MG63 (cell line): Measurements from ENCODE around the gene BTBD16. TPM values are rescaled to one million over a fixed set of nuclear protein-coding genes. Genes with fewer than 3 reads are reported as not detected.

ENCODE experiments used
- DNase-seq: peaks from one replicate; pipeline ENCODE4 v3.0.0-alpha.2; 2020
- H3K27me3 ChIP-seq: fragments of 250-450 bp; sonication (Bioruptor Pico); 2 replicates; pipeline ENCODE4 v1.5.1; 2020; ENCODE audit warnings: mild to moderate bottlenecking, moderate library complexity
- H3K36me3 ChIP-seq: fragments of 250-450 bp; sonication (Bioruptor Pico); 2 replicates; pipeline ENCODE4 v1.5.1; 2020; ENCODE audit warnings: mild to moderate bottlenecking, moderate library complexity
- H3K4me3 ChIP-seq: fragments of 250-450 bp; sonication (Bioruptor Pico); 2 replicates; pipeline ENCODE4 v1.5.1; 2020; ENCODE audit warnings: mild to moderate bottlenecking, moderate library complexity
- H3K9me3 ChIP-seq: fragments of 250-450 bp; sonication (Bioruptor Pico); 2 replicates; pipeline ENCODE4 v1.5.1; 2020; ENCODE audit warnings: mild to moderate bottlenecking, moderate library complexity
- total RNA-seq: library from RNA; depleted of rRNA; stranded (reverse); fragments of >200 nt; shearing (Covaris generic); gene quantifications from 2 replicates; pipeline ENCODE4 v1.2.3, GENCODE V29; 2014; ENCODE audit warnings: low replicate concordance; rRNA removed

The BTBD16 gene
- not detected in 2 replicates for total RNA-seq

- Histone ChIP-seq H3K27me3 (no peaks in the 10 kb centered on the region), H3K36me3 (no peaks in the 10 kb centered on the region), H3K9me3 (no peaks in the 10 kb centered on the region), H3K4me3 (no peak within 1 kb of the TSS)
- no peak for DNase-seq
These were observed at the start of gene BTBD16 for GRCh38 chr10:122271076-122271475. Gene BTBD16 (plus strand): TSS chr10:122271296. CDS start chr10:122275082, 3,786 bp downstream.

DNA sequence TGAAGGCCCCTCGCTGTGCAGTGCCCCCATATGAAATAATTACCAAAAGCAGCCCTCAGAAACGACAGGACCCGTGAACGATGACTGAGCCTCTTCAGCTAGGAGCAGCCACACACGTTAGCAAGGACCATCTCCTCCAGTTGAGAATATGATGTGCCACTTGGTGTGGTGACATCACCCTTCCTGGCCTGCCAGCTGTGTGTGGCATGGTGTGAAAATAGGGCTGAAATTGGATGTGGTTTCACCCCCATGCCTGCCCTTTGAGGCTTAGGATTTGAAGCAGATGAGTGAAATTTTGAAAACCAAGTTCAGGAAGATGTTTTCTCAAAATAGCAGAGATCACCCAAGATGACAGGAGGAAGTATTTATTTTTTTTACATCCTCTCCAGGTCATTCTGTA lies 49.1 kb upstream of the BTBD16 start:
- Histone ChIP-seq H3K4me3 (no peak overlapping the region), H3K9me3 (no peaks in the 10 kb centered on the region), H3K36me3 (no peaks in the 10 kb centered on the region; the same call in none of the 2 replicates), H3K27me3 (no peaks in the 10 kb centered on the region)
- DNase-seq: no peak

DNA sequence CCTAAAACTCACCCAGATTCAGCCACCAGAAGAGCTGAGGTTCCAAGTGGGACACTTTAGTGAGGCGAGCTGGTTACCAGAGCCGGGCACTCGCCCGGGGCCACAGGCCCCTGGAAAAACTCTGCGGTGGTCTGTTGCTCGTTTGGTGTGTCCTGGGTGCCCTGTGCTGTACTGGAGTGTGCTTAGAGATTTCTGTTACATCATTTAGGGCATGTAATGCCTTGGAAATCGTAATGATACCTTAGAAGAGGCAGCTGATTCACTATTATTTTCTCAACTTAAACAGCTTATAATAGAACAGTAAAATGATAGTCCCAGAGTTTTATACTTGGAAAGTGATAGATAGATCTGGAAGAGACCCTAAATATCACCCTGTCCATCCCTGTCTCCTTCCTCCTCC lies 48.5 kb upstream of the BTBD16 start:
- Histone ChIP-seq H3K36me3 (no peaks in the 10 kb centered on the region; the same call in 1 of the 2 replicates), H3K4me3 (no peak overlapping the region), H3K27me3 (no peaks in the 10 kb centered on the region), H3K9me3 (no peaks in the 10 kb centered on the region)
- no peak for DNase-seq

GRCh38 chr10:122224159-122224558 lies 46.9 kb upstream of the BTBD16 start:
- no peaks in the 10 kb centered on the region; the same call in 1 of the 2 replicates for H3K36me3 ChIP-seq
- DNase-seq: no peak

DNA sequence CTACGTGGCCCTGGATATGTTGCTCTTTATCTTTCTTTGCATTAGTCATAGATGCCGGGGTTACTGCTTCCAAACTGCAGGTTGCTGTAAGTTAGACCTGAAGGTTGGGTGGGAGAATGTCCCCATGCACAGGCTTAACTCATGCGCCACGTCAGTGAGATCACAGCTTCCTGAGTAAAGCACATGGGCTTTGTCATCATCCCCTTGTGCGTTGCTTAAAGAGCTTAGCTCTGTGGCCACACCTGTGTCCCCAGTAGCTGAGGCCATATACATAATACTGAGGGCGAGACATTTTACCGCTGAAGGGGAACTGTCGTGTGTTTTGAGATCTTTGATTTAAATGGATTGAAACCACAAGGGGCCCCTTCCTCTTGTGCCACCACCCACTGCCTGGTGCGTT lies 45.8 kb upstream of the BTBD16 start:
- Histone ChIP-seq H3K27me3 (no peaks in the 10 kb centered on the region), H3K9me3 (no peaks in the 10 kb centered on the region), H3K4me3 (no peak overlapping the region), H3K36me3 (no peaks in the 10 kb centered on the region; the same call in 1 of the 2 replicates)
- no peak for DNase-seq

More at GRCh38 chr10:122224159-122224558, 46.9 kb upstream of the BTBD16 start:
- Histone ChIP-seq H3K27me3 (no peaks in the 10 kb centered on the region), H3K4me3 (no peak overlapping the region), H3K9me3 (no peaks in the 10 kb centered on the region)

GRCh38 chr10:122227754-122228153 lies 43.3 kb upstream of the BTBD16 start:
- no peak overlapping the region for H3K4me3 ChIP-seq
- no peak for DNase-seq
- no peaks in the 10 kb centered on the region for H3K36me3 ChIP-seq
- H3K9me3 ChIP-seq: no peaks in the 10 kb centered on the region
- no peaks in the 10 kb centered on the region for H3K27me3 ChIP-seq

GRCh38 chr10:122229666-122230065 lies 41.4 kb upstream of the BTBD16 start:
- DNase-seq: no peak
- Histone ChIP-seq H3K36me3 (no peaks in the 10 kb centered on the region), H3K9me3 (no peaks in the 10 kb centered on the region), H3K4me3 (no peak overlapping the region), H3K27me3 (no peaks in the 10 kb centered on the region)

- H3K4me3 ChIP-seq: no peak overlapping the region
- H3K9me3 ChIP-seq: no peaks in the 10 kb centered on the region
- H3K27me3 ChIP-seq: no peaks in the 10 kb centered on the region
- no peaks in the 10 kb centered on the region for H3K36me3 ChIP-seq
- DNase-seq: no peak
These were observed 40.9 kb upstream of the BTBD16 start for GRCh38 chr10:122230222-122230621.

DNA sequence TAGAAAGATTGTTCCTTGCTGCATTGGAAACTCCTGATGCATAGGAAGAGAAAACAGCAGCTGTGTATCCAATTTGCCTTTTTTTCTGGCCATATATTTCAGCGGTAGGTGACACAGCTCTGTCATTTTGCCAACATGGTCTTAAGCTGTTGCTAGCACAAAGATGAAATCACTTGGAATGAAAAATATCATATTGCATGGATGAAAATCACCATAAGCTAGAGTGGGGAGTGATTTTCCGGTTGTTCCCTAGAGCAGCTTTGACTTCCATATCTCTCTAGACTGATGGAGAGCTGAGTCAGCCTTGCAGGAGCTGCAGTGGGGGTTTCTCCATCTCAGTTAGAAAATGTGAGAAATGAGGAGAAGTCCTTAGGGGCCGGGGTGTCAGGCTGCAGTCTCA lies 38.3 kb upstream of the BTBD16 start:
- Histone ChIP-seq H3K36me3 (no peaks in the 10 kb centered on the region; the same call in 1 of the 2 replicates), H3K9me3 (no peaks in the 10 kb centered on the region), H3K27me3 (no peaks in the 10 kb centered on the region), H3K4me3 (no peak overlapping the region)
- no peak for DNase-seq

DNA sequence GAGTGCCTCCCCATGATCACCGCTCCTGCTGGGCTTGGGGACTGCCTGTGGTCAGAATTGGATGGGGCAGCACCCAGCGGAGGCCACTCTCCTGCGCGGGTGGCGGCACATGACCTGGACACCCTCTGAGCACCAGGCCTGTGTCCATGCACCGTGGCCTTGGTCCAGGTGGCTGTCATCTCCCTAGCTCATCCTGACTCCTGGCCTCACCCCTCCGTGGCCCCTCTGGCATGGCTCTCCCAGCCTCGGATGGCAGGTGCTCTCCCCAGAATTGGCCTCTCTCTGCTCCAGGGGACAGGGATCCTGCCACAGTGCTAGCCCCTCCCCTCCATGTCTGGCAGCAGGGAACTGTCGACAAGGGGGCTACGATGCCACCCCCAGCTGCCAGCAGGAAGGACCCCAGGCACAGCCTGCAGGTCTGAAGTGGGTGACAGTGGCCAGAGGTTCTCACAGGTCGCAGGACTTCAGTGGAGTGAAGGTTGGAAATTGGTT lies 37.2 kb upstream of the BTBD16 start:
- no peak for DNase-seq
- H3K9me3 ChIP-seq: no peaks in the 10 kb centered on the region
- no peaks in the 10 kb centered on the region for H3K27me3 ChIP-seq

DNA sequence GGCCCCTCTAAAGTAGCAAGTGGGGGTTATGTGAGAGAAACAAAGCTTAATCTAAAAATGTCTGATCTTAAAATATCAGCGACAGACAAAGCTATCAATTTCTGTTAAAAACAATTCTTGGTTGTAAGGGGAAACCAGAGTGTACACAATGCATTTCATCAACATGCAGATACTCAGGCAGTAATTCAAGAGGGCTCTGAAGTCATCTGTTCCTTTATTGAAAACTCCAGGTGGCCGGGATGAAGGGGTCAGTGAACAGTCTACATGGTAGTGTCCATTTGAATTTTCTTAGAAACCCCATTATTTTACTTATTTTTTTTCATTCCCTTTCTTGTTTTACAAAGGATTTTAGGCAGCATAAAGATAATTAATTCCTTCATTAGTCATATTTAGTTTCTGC lies 36.7 kb upstream of the BTBD16 start:
- H3K4me3 ChIP-seq: no peak overlapping the region
- H3K9me3 ChIP-seq: no peaks in the 10 kb centered on the region
- no peak for DNase-seq
- no peaks in the 10 kb centered on the region; the same call in 1 of the 2 replicates for H3K36me3 ChIP-seq
- no peaks in the 10 kb centered on the region for H3K27me3 ChIP-seq

More for the DNA sequence above, 37.2 kb upstream of the BTBD16 start:
- no peak overlapping the region for H3K4me3 ChIP-seq
- H3K36me3 ChIP-seq: no peaks in the 10 kb centered on the region; the same call in 1 of the 2 replicates

- Histone ChIP-seq H3K36me3 (no peaks in the 10 kb centered on the region; the same call in 1 of the 2 replicates), H3K4me3 (no peak overlapping the region), H3K9me3 (no peaks in the 10 kb centered on the region), H3K27me3 (no peaks in the 10 kb centered on the region)
- no peak for DNase-seq
These were observed 34.3 kb upstream of the BTBD16 start for GRCh38 chr10:122236690-122237306.

DNA sequence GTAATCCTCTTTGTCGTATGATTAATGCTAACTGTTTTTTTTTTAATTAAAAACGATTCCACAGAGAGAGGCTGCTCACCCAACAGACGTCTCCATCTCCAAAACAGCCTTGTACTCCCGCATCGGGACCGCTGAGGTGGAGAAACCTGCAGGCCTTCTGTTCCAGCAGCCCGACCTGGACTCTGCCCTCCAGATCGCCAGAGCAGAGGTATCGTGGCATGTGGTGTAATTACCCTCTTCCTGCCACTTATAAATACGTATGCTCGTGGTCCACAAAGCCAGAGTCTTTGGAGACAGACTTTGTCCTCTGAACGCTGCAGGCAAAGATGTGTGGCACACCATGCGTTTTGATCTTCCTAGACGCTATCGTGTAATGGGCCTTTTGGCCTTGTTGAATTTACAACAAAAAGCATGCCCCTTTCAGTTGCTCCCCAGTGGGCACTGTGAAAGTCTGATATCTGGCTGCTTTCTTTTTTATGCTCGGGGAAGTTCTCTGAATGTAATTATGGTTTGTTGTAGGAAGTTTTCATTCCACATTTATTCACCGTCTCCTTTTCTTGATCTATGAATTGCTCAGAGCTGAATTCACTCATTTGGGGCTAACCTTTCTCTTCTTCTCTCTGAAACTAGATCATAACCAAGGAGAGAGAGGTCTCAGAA lies 33.6 kb upstream of the BTBD16 start:
- Histone ChIP-seq H3K4me3 (no peak overlapping the region), H3K9me3 (no peaks in the 10 kb centered on the region), H3K36me3 (no peaks in the 10 kb centered on the region; the same call in 1 of the 2 replicates), H3K27me3 (no peaks in the 10 kb centered on the region)
- no peak for DNase-seq

DNA sequence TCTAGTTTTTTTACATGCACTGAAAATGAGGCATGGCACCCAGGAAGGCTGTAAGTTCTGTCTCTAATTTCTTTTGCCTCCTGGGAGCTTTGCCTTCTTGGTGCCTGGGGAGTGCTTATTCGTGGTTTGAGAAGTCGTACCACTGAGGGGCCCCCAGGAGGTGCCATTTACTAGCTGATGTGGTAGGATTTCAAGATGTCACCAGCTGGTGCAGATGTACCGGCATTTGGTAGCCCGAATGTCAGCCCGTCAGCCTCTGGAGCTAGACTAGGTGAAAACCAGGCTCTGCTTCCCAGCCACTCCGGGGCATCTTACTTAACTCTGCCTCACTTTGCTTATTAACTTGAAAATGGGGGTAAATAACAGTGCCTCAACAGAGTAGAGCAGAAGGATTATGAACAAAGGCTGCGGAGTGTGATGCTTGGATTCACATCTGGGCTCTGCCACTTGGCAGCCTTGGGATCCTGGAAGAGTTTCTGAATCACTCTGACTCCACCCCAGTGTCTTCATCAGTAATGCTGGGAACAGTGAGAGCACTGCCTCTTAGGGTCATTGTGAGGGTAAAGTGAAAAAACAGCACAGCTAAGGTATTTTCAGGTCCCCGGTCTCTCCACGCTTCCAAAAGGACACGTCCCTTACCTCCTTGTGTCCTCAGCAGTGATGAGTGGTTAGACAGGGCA lies 31.4 kb upstream of the BTBD16 start:
- DNase-seq: no peak

DNA sequence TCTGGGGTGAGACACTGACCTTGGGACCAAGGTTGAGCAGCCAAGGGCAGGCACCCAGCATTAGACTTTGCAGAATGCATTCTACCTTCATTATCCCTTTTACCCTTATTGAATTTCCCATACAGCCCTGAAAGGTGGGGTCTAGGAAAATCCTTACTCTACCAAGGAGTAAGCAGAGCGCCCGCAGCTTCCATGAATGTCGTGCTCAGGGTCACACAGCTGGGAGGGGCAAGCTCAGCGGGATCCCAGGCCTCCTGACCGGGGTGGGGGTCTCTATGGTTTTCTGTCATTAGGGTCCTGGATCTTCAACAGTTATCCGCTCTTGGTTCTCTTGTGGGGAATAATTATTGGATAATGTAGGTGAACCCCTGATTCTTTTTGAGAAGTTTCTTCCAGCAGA lies 30.7 kb upstream of the BTBD16 start:
- Histone ChIP-seq H3K4me3 (no peak overlapping the region), H3K36me3 (no peaks in the 10 kb centered on the region; the same call in 1 of the 2 replicates), H3K27me3 (no peaks in the 10 kb centered on the region), H3K9me3 (no peaks in the 10 kb centered on the region)
- no peak for DNase-seq

More for the DNA sequence above, 31.4 kb upstream of the BTBD16 start:
- Histone ChIP-seq H3K27me3 (no peaks in the 10 kb centered on the region), H3K36me3 (no peaks in the 10 kb centered on the region; the same call in 1 of the 2 replicates), H3K4me3 (no peak overlapping the region), H3K9me3 (no peaks in the 10 kb centered on the region)

GRCh38 chr10:122241836-122242235 lies 29.3 kb upstream of the BTBD16 start:
- H3K4me3 ChIP-seq: no peak overlapping the region
- H3K9me3 ChIP-seq: no peaks in the 10 kb centered on the region
- no peak for DNase-seq
- no peaks in the 10 kb centered on the region; the same call in 1 of the 2 replicates for H3K36me3 ChIP-seq
- H3K27me3 ChIP-seq: no peaks in the 10 kb centered on the region

DNA sequence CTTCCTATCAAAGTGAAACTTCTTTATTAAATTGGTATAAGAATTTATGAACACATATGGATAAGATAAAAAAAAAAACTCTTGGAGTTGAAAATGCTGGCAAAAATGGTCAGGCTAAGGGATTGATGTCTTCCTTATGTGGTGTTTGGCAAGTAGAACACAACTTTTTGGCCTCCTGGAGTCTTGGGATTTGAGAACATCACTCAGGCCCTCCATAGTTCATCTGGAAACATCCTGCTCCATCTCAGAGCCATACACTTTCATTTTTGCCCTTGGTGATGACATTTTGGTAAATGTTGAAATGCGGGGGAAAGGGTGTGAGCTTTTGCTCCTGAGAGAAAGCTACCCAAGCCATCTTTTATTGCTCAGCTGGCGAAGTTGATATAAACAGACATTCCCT lies 27.5 kb upstream of the BTBD16 start:
- H3K9me3 ChIP-seq: no peaks in the 10 kb centered on the region
- no peaks in the 10 kb centered on the region; the same call in 1 of the 2 replicates for H3K36me3 ChIP-seq
- no peaks in the 10 kb centered on the region for H3K27me3 ChIP-seq
- no peak for DNase-seq
- H3K4me3 ChIP-seq: no peak overlapping the region
